CD1c-positive myeloid dendritic cell (primary cell): ENCODE data around the gene KCNQ1OT1.

Experiments
- DNase-seq: peaks from one replicate; pipeline ENCODE4 v3.0.0-alpha.2; 2016; ENCODE audit errors: extremely low spot score

KCNQ1OT1 gene

DNA sequence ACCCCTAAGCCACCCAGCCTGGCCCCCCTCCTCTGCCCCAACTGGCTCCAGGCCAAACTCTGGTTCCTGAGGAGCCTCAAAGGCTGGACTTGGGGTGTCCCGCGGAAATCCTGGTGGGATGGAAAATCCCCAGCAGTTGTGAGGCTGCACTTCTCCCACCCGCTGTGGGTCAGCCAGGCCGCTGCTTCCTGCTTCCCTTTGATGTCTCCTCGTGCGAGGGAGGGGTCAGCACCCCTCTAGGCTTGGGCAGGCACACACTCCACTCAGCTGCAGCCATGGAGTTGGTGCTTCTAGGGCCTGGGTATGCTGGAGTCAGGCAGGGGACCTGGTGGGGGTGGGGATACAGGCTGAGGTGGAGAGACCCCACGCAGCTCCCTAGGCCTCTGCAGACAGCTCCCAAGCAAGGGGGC is 12.0 kb downstream of the KCNQ1OT1 start:
- no peak for DNase-seq

DNA sequence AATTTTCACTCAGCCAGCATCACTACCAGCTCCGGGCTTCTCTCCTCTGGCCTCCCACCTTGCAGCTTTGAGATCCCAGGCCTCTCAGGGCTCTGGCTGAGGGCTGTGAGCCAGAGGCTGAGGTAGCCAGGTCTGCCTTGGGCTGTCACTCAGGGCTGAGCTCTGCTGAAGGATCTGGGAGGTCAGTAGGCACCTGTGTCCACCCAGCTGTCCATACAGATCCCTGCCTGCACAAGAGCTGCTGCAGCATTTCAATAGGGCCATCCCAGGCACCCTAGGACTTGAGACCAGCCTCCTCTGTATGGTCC is 12.6 kb downstream of the KCNQ1OT1 start:
- DNase-seq, result no peak

DNA sequence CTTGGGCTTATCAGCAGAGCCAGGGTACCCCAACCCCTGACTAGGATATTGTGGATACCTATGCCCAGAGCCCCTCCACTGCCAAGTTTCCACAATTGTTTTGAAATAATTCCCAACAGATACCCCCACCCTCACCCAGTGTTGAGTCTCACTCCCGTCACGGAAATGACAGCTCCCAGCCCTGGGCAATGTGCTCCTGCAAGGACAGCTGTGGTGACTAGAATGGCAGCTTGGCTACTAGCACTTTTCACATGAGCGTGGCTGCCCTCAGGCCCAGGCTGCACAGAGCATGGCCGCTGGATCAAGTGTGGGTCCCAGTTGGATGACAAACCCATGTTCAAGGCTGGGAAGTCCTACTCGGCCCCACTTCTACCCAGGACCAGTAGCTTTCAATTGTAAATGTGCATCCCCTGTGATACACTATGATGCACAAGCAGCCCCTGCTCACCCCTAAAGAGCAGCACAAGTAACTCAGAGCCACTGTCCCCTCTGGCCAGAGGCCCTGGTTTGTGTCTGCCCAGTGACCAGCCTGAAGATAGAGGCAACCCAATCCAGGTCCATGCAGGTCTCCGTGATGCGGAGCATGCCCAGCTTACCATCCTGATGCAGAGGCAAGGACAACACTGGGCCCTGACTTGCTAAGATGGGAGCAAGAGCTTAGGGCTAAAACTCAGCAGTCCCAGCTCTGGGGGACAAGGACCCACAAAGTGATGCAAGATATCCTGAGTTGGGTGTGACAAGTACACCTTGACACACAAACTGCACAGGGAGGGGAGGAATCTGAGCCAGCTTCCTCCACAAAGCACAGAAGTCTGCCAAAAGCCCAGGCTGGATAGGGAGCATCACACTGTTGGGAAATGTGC is 13.2 kb downstream of the KCNQ1OT1 start:
- DNase-seq, result no peak

DNA sequence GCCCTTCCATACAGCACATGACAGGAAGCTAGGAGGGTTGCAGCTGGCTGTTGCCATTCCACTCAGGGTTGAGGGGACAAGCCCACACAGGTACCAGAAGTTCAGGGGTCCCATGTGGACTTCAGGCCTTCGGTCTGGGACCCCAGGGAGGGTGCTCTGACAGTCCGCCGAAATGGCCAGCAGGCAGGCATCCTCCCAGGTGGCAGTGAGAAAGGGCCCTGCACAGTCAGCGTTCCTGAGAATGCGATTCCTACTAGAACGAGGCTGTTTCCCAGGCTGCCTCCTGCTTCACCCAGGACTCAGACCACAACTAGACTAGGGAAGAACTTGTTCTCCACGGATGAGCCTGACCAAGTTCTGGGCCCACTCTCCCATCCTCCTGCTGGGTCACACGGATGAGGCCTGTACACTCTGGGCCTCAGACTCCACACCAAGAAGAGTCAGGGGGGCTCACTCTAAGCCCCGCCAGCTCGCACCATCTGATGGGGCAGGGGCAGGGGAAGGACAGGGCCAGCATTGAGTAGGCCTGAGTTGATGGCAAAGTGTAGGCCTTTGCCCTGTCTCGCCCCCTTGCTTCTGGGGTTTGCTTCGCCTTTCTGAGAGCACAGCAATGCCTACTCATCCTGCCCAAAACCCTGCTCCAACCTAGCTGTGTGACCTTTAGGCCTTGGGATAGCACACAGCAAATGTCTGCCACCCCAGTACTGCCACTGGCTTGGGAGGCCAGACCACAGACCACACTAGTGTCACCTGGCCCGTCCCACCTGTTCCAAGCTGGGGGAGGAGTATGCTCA is 14.0 kb downstream of the KCNQ1OT1 start:
- no peak for DNase-seq

DNA sequence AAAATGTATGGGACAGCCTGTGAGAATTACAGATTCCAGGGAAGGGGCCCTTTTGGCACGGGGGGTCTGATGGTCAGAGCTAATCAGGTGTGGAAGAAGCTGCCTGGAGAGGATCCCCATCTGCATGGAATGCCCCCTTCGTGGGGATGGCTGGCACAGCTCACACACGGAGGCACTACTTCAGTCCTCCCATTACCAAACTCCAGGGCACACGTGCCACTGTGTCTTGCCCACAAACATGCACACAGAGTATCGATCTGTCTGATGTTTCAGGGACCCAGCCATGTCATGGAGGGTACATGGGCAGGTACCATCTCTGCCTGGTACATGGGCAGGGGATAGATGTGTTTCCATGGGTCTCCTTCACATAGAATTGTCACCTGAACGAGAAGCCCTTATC is 14.7 kb downstream of the KCNQ1OT1 start:
- DNase-seq, result no peak

DNA sequence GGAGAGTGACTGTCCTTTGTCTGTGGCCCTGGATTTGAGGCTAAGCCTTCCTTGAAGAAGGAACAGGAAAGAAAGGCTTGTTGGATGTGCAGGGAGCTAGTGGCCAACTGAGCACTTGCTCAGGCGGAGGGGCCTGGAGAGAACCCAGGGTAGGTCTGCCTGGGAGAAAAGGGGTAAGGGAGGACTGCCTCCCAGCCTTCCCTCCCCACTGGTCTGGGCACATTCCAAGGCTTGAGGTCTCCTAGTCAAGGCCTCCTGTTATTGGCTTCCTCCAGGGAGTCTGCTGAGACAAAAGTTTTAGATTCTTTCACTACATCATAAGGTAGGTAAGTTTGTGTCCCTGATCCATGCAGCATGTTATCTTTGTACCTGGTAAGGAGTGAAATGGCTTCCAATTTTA is 15.2 kb downstream of the KCNQ1OT1 start:
- no peak for DNase-seq

DNA sequence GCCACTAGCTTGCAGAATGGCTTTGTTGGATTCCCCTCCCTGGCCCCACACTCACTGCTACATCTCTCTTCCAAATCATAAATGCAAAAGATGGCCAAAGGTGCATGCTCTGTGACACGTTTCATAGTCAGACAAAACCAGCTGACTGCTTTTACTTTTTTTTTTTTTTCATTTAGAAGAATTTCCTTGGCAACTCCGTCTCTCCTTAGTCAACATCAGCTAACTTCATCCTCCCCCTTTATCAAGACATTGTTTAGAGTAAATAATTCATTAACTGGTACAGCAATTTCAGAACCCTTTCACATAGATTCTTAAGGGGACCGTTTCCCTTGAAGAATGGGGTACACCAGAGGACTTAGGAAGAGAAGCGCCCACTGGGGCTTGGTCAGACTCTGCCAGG is 16.0 kb downstream of the KCNQ1OT1 start:
- DNase-seq, result no peak

DNA sequence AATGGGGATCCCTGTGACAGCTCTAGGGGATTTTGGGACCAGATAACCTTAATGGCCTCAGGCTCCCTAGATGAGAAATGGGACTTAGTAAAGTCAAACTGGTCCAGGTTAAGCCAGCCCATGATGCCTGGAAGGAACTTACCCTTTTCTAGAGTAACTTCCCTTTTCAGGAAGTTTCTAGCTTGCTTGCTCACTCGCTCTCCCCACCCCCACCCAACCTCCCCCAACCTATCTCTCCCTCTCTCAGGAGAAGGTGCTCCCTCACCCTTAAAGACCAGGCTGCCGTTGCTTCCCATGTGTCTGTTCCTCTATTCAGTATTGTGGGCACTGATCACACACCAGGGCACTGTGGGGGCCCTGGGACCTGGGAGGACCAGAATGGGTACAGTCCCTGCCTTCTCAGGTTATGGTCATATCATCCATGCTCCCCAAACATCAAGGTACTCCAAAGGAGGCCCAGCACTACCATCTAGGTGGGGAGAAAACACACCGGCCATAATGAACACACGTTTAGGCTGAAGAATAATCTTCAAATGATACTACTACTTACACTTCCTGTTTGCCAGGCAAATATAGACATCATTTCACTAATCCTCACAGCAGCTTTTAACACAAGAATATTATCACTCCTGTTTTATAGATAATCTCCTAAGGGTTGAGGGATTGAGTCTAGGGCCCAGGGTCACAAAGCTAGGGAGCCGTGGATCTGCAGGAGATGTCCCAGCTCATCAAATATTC is 18.2 kb downstream of the KCNQ1OT1 start:
- peak; percentile 5 for DNase-seq

DNA sequence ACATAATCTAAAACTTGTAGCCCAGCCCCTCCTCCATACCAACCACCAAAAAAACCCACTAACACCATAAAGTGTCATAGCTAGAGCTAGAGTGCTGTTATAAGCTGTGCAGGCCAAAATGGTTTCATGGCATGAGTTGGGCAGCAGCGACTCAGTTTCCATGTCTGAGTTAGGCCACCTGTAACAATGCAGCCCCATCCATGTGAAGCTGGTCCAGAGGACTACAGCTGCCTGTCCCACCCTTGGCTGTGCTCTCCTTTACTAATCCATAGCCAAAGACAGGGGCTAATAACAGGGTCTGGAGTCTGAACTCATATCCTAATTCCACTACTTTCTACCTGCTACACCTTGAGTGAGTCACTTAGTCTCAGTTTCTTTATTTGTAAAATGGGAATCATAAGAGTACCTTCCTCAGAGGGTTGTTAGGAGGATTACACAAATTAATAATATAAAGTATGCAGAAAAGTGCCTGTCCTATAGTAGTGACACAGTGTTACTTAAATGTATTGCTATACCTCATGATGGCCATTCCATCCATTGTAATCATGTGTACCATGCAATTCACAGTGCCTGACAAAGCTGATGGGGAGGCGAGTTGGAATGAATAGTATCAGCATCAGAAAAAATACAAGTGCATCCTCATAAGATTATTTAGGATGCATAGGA is 20.6 kb downstream of the KCNQ1OT1 start:
- DNase-seq, result no peak

DNA sequence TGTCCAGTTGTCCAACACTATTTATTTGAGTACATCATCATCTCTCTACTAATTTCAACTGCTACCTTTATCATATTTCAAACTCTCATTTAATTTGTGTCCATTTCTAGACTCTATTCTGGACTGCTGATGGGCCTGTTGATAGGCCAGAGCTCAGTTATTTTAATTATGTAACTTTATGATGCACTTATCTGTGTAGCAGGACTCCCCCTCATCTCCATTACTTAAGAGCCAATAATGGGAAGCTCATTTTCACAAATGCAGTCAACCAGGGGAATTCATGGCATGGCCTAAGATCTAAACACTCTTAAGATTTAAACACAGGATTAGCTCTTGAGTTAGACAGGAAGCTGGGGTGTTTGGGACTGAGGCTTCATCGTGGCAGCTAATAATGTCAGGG is 21.4 kb downstream of the KCNQ1OT1 start:
- no peak for DNase-seq

DNA sequence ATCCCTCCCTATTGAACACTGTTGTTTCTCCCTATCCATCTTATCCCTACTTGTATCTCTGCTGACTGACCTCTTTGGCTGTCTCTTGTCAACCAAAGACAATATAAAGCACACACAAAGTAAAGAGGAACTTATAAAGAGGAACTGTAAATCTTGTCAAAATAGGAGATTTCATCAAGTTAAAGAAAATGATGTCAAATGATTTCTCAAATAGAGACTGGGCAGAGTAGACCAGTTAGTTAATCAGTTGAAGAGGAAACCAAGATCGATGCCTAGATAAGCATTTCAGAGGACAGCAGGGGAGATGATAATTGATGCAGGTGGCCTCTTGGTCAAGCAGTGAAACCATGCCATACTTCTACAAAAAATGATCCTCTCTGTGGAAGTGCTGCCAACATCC is 22.7 kb downstream of the KCNQ1OT1 start:
- DNase-seq, result peak; percentile 71

DNA sequence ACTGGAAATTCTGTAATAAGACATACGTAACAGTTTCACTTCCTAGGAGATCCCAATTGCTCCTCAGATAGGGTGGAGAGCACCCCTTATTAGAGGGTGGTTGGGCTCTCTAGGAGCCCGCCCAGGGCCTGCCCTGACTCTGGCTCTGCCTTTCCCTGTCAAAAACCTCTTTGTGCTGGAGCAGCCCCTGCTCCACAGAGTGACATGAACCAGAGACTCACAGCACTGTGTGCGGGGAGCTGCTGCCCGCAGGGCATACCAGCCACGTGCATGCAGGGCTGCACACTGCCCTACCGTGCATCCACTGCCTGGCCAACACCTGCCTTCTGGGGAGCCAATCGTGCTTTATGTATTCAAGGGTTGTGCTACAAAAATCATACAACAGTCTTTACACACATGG is 24.3 kb downstream of the KCNQ1OT1 start:
- no peak for DNase-seq

DNA sequence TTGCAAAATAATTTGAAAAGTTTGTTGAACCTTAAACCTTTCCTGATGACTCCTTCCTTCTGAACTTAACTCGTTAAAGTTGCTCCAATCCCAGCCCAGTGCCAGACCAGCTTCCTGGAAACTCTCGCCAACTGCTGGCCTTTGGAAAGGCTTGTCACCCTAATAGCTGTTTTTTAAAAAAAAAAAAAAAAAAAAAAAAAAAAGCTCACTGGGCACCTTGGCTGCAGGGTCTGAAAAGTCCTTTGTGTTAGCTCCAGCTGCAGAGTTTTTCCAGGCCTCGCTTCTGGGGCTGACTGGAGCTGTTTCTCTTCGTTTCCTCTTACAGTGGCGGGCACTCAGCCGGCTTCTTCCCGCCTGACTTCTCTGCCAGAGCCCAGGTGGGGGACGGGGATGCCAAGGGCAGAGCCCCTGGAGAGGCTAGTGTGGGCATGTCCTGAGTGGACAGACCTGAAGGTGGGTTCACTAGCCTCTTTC is 25.1 kb downstream of the KCNQ1OT1 start:
- no peak for DNase-seq

DNA sequence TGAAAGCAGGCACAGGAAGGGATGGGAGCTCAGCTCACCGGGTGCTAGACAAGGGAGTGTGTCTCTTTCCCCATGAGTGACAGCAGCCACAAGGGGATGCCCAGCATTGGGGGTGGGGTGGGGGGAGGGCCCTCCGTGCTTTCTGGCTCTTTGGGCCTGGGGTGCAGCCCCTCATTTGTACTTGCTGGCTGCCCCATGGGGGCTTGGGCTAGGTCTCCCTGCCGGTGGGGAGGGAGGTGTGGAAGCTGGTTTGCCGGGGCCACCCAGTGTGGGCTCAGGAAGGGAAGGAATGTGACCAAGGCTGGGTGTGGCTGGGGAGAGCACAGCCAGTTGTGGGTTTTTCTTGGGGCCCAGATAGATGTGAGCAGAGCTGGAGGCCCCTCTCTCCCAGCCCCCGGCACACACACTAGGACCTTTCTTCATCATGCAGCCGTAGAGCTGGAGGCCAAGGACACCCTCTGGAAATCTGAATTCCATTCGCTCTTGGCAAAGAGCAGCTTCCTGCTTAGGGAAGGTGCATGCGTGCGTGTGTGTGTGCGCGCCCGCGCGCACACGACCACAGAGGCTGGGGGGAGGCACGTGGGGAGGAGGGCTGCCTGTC is 25.8 kb downstream of the KCNQ1OT1 start:
- DNase-seq, result no peak

DNA sequence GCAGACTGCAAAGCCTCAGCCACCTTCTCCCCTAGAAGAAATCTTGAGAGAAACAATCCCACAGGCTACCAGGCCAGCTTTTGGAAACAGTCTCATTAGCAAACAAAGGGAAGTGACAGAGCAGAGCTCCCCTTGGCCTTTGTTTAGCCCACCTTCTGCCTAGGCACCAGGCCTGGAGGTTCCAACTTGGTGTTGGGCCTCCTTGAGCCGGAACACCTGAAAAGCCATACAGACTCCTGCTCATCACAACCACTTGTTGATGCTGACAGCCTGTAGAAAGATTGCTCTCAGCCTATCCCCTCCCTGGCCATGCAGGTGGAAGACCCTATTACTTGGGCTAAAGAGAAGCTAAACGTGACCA is 26.6 kb downstream of the KCNQ1OT1 start:
- DNase-seq, result no peak

DNA sequence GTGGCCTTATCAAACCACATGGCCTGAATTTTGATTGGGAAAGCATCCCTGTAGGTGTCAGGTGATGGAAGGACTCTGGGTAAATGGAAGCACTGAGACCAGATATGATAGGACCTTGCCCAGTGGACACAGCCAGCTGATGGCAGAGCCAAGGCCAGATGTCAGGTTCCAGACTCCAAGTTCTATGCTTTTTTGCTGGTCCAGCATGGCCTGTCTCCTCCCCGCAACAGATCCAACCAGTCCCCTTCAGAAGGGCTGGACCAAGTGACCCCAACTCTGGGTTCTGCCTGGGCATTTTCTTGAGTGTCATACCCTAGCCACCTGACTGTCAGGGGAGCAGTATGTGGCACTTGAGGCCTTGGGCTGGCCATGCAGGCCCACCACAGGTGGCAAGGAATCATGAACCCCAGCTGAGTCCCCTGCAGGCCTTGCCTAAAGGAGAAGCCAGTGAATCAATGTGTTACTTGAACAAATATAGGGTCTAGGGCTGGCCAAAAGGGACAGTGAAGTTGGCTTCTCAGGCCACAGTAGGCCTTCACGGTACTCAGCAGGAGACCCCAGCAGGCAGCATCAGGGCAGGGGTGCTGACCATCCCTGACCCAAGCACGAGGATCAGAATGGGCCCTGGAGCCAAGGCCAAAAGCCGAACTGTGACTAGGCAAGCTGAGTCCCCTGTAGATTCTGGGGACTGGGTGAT is 27.1 kb downstream of the KCNQ1OT1 start:
- DNase-seq, result no peak

DNA sequence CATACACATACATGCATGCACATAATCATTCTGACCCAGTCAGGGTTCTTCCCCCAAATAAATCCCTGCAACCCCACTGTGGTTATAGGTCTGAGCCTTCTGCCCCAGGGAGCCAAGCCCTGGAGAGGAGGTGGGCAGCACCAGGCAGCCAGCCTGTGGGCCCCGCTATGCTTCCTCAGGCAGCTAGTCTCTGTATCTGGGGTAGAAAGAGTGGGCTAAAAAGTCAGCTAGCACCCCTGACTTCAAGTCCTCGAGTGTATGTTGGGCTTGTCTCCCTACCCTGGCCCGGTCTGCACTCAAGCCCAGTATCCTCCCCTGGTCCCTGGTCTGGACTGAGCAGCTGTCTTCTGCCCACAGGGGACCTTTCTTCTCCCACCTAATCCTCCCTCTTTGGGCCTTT is 28.0 kb downstream of the KCNQ1OT1 start:
- no peak for DNase-seq

DNA sequence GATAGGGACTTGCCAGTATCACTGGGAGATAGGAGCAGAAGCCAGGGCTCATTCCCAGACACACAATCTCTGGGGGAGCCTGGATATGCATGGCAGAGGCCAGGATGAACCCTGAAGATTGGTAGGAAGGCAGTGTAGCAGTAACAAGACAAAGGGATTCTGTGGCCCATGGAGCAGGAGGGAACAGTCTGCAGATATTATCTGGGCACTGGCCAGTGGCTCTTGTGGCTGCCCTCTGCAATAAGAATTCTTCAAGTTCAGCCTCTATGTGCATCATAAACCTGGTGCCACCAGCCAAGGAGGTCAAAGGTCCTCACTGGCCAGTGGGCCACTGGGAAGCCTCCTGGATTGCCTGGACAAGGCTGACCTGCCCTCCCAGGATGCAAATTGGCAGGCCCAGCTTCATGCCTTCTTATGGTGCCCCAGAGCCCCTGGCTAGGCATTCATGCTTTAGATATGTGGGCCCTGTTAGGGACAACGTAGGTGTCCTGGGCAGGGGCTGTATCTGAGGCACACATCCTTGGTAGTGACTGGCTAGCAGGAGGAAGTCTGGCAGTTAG is 29.2 kb downstream of the KCNQ1OT1 start:
- DNase-seq, result no peak

DNA sequence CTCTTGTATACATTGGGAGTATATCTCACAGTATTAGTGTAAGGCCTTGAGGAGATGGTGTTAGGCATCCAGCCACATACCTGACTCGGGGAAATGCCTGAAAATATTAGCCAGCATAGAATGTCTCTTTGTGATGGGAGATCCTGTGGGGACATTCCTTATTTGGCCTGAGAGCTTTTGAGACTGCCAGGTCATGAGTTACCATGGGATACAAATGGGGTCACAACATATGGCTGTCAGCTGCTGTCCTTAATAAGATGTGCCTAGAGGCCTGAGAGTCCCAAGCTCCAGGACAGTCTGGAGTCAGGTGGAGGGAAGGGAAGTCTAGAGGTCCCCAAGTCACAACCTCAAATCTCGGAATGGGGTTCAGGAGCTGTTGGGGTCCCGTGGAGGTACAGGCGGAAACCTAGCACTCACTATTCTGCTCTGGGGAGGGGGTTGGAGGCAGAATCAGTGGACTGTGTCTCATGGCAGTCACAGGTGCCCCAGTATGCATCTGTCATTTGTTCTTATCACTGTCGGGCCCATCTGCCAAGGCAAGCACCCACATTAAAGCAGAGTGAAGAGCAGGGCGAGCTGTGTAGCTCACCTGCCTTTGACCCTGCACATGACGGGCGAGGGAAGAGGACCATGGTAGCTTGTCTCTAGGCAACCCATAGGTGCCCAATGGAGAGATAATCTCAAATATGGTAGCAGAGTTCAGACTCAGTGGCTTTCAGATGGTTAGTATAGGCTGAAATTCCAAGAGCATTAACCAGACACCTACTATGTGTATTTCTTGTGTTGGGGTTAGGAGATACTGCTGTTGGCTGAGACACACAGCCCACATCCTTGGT is 29.9 kb downstream of the KCNQ1OT1 start:
- no peak for DNase-seq

DNA sequence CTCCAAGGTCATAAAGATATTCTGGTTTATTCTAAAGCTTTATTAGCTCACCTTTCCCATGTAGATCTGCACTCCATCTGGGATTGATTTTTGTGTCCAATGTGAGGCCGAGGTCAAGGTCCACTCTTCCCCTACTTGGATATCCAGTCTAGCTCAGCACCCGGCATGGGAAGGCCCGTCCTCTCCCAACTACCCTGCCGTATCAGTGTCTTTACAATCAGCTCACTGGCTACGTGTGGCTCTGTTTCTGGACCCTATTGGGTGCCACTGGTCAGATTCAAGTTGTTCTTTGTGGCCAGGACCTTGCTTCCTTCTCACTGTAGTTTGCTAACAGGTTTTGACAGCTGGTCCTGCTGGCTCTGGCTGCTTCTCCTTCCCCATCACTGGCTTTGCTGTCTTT is 30.9 kb downstream of the KCNQ1OT1 start:
- no peak for DNase-seq
